PFSK-1 (cell line): ENCODE measurements around the gene FTCDNL1.

Experiments used
- POLR2AphosphoS5 ChIP-seq: IDR thresholded peaks from 2 replicates; pipeline ENCODE4 v1.6.1; 2012; ENCODE audit warnings: low read depth, mild to moderate bottlenecking, control low read depth, low read length, moderate library complexity
- SIN3A ChIP-seq: IDR thresholded peaks from 2 replicates; pipeline ENCODE4 v1.6.1; 2012; ENCODE audit warnings: mild to moderate bottlenecking, low read length, moderate library complexity, borderline replicate concordance; ENCODE audit not compliant: insufficient read depth
- TAF1 ChIP-seq: IDR thresholded peaks from 2 replicates; pipeline ENCODE4 v1.6.1; 2012; ENCODE audit warnings: low read length, control low read depth, borderline replicate concordance; ENCODE audit not compliant: insufficient read depth
- TF ChIP-seq, protein P1 (sequence below), 2 experiments: IDR thresholded peaks; 2 replicates each; pipeline versions ENCODE4 v1.6.1 to v1.8.0; 2011 to 2012; ENCODE audit warnings: low read depth in 2 of 2, low read length in 2 of 2, control low read depth in 1 of 2, inconsistent platforms in 1 of 2, mild to moderate bottlenecking in 1 of 2, moderate library complexity in 1 of 2; ENCODE audit not compliant: insufficient read depth in 1 of 2

- TF ChIP-seq, protein P1, sequence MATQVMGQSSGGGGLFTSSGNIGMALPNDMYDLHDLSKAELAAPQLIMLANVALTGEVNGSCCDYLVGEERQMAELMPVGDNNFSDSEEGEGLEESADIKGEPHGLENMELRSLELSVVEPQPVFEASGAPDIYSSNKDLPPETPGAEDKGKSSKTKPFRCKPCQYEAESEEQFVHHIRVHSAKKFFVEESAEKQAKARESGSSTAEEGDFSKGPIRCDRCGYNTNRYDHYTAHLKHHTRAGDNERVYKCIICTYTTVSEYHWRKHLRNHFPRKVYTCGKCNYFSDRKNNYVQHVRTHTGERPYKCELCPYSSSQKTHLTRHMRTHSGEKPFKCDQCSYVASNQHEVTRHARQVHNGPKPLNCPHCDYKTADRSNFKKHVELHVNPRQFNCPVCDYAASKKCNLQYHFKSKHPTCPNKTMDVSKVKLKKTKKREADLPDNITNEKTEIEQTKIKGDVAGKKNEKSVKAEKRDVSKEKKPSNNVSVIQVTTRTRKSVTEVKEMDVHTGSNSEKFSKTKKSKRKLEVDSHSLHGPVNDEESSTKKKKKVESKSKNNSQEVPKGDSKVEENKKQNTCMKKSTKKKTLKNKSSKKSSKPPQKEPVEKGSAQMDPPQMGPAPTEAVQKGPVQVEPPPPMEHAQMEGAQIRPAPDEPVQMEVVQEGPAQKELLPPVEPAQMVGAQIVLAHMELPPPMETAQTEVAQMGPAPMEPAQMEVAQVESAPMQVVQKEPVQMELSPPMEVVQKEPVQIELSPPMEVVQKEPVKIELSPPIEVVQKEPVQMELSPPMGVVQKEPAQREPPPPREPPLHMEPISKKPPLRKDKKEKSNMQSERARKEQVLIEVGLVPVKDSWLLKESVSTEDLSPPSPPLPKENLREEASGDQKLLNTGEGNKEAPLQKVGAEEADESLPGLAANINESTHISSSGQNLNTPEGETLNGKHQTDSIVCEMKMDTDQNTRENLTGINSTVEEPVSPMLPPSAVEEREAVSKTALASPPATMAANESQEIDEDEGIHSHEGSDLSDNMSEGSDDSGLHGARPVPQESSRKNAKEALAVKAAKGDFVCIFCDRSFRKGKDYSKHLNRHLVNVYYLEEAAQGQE (IDR thresholded peaks at IDR 0.05; ENCODE audit: insufficient read depth in 1 of 2, low read depth in 2 of 2, low read length in 2 of 2) = no peak
- TF ChIP-seq POLR2AphosphoS5 = no peak
- no peak for TF ChIP-seq SIN3A
- TF ChIP-seq TAF1 = no peak
Measured at GRCh38 chr2:199869653-199870052, 18.7 kb upstream of the FTCDNL1 start.
